ENCODE results near the gene PARD3B.

Gene PARD3B

GRCh38 chr2:205439621-205440020 is 894.3 kb downstream of the PARD3B start:
- no peak for DNase-seq

- no peak for DNase-seq
These were observed 896.2 kb downstream of the PARD3B start for GRCh38 chr2:205441524-205441923.

- DNase-seq = no peak
These were observed 902.9 kb downstream of the PARD3B start for GRCh38 chr2:205448189-205448588.

DNA sequence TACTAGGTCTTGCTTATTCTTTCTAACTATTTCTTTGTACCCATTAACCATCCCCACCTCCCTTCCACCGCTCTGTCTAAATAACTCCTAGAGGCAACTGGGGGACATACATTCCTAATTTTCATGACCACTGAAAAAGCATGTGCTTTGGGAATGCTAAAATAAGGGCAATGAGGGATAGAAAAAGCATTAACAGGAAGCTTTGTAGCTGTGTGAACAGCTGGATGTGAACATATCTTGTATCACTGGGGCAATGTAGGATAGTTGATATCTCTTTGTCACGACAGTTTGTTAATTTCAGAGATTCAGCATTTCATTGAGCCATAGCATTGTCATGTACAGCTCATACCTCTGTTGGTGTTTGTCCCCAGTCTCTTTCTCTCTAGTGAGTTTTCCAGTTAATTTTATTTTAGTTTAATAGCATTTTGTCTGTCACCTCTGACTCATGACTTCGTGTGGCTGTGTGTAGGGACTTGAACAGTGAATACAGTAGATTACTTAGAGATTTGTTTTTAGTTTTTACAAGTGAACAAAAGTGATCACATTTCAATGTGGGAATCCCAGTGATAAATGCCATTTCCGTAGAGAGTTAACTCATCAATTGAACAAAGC is 906.7 kb downstream of the PARD3B start:
- DNase-seq = no peak

- DNase-seq = no peak
These were observed 907.9 kb downstream of the PARD3B start for GRCh38 chr2:205453202-205453601.

- DNase-seq = no peak
These were observed 911.4 kb downstream of the PARD3B start for GRCh38 chr2:205456682-205457081.

- no peak for DNase-seq
These were observed 914.9 kb downstream of the PARD3B start for GRCh38 chr2:205460217-205460616.

- no peak for DNase-seq
These were observed 915.9 kb downstream of the PARD3B start for GRCh38 chr2:205461169-205461568.

GRCh38 chr2:205461678-205462665 is 916.7 kb downstream of the PARD3B start:
- no peak for DNase-seq

DNA sequence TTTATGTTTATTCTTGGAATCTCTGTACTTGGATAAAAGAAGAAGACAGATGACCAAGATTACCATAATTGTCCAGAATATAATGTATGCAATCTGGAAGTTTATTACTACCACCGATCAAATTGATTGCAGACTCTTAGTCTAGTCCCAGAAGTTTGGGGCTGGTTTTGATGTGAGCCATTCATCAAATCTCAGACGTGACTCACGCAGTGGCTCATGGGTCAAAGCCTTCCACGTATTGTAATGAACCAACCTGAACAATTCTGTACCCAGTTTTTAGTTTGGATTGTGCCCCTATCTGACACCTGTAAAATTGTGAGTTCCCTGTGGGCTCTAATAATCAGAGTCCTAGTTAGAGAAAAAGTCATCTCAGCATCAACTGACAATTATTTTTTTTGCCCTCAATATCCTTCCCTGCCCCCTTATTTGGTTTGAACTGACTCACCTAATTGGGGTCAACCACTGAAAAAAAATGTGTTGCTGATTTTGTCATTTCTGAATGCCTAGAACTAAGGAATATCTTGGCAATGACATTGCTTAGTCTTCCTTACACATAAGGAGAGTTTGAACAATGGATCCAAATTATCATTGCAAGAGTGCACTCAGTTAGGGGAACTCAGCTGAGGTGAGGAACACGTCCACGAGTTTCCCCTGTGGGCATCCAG is 917.5 kb downstream of the PARD3B start:
- no peak for DNase-seq

DNA sequence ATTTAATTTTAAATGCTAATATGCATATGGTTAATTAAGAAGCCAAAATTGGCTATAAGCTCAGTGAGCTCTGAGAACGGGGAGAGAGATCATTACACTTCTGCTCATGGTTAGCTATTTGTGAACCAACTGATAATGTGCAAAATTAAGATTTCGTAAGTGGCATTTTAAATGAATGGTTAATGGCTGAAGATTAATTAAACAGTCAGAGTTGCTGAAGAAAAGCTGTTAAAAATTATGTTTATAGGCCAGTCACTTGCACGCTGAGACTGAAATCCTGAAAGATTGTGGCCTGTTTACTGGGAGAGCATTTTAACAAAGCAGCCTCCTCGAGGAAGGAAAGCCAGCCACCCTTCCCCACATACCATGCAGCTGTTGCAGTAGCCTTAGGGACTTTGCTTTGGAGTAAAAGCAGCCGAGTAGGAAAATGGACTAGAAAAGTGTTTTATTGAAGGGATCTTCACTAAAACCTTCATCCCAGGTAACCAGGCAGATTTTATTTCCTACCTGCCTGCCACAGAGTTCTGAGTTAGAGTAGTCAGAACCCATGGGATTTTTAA is 918.3 kb downstream of the PARD3B start:
- DNase-seq = no peak

GRCh38 chr2:205464681-205465080 is 919.4 kb downstream of the PARD3B start:
- no peak for DNase-seq

- no peak for DNase-seq
These were observed 920.5 kb downstream of the PARD3B start for GRCh38 chr2:205465791-205466190.

GRCh38 chr2:205471776-205472175 is 926.5 kb downstream of the PARD3B start:
- DNase-seq = no peak

DNA sequence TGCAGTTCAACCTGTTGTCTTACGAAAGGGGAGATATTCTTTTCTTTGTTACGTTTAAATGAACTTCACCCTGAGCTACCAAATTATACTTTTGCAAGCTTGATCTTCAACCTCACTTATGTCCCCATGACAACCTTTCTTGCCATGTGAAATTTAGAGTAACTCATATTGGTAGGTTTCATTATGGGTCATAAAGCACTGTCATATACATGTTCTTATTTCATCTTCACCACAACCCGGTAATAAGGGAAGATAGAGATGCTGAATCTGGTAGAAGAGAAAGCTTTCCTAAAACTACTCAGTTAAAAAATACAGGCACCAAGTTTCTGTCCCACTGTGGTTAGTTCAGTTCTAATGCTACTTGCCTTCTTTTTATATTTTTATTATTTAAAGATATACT is 928.5 kb downstream of the PARD3B start:
- DNase-seq = no peak

- no peak for DNase-seq
These were observed 929.6 kb downstream of the PARD3B start for GRCh38 chr2:205474741-205475415.

DNA sequence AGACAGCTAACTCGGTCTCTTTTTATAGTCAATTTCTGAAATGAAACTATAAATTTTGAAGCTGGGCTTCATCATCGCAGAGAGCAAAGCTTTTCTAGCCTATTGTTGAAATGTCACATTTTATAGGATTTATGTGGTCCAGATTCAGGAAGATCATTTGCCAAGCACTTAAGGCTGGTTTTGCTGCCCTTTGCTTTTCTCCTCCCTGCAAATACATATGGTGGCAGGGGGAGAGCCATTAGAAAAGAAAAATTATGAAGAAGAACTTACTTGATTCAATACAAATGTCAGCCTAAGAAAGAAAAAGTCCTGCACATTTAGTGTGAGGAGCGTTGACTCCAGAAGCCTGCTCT is 930.1 kb downstream of the PARD3B start:
- DNase-seq = no peak

DNA sequence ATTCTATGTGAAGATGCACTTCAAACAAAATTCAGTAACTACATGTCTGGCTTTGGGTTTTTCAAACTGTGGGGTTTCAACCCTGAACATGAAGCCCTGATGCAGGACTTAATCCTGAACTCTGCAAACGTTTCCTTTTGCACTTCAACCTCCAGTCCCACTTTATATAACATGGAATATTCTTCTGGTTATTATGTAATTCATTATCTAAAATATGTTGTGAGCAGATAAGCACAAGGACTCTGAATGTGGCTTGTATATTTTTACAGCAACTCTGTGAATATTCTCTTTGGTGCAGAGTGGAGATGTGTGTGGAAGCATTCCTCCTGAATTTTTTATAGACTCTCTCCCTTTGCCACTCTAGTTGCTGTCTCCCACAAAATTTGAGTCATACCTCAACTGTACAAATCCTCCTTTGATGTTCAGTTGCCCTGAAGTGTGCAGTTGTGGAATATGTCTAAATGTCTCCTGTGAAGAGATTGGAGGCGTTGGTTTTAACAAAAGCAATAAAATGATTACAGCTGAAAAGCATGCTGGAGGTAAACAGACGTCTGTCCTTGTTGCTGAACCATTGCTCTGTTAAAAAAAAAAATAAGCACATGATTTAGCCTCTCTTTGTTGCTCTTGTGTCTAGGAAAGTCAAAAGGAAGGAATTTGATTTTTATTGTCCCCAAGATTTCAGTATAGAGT is 931.9 kb downstream of the PARD3B start:
- DNase-seq = no peak

GRCh38 chr2:205481861-205482260 is 936.6 kb downstream of the PARD3B start:
- no peak for DNase-seq

DNA sequence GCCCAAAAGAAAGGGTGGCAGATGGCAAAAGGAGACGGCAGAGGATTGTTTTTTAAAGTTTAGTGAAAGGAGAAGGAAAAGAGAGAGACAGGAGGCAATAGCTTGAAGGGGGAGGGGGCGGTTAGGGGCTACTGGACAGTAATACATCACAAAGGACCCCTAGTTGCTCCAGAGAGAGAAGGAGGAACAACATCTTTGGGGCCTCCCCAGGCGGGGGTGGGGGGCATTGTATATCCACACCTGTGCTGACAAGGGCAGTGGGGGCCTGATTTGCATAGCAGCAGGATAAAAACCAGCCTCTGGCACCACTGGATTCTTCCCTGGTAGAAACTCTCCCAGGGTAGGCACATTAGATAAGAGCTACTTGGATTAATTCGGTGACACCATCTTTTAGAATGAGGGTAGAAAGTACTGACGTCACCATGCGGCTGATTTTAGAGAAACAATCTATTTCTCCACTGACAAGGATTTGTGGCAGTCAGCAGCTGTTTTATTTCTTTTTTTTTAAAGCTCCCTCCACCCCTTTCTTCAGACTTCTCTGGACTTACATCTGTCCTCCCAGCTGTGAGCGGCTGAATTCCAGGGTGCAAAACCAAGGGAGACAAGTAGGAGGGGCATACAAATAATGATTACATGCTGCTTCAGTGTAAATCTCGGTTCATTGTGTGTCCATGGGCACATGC is 937.3 kb downstream of the PARD3B start:
- DNase-seq = no peak

GRCh38 chr2:205483095-205483494 is 937.8 kb downstream of the PARD3B start:
- DNase-seq = no peak

GRCh38 chr2:205484215-205484614 is 938.9 kb downstream of the PARD3B start:
- no peak for DNase-seq

Measured in activated CD4-positive, alpha-beta T cell treated with anti-CD3 and anti-CD28 coated beads, Interleukin-2, amount 50 U/mL, for 4 hours (primary cell).